ENCODE results near the gene ZSWIM3. TPM values are rescaled to one million over a fixed set of nuclear protein-coding genes. Genes with fewer than 3 reads are reported as not detected.

ZSWIM3 gene
- total RNA-seq, 1 experiment from 2014 or later = 1.6 TPM

GRCh38 chr20:45925821-45926506, 68.5 kb downstream of the ZSWIM3 start:
- DNase-seq (ENCODE audit: extremely low read depth, low read depth) = no peak

GRCh38 chr20:45926731-45927070, 69.3 kb downstream of the ZSWIM3 start:
- DNase-seq (ENCODE audit: extremely low read depth, low read depth) = no peak

DNA sequence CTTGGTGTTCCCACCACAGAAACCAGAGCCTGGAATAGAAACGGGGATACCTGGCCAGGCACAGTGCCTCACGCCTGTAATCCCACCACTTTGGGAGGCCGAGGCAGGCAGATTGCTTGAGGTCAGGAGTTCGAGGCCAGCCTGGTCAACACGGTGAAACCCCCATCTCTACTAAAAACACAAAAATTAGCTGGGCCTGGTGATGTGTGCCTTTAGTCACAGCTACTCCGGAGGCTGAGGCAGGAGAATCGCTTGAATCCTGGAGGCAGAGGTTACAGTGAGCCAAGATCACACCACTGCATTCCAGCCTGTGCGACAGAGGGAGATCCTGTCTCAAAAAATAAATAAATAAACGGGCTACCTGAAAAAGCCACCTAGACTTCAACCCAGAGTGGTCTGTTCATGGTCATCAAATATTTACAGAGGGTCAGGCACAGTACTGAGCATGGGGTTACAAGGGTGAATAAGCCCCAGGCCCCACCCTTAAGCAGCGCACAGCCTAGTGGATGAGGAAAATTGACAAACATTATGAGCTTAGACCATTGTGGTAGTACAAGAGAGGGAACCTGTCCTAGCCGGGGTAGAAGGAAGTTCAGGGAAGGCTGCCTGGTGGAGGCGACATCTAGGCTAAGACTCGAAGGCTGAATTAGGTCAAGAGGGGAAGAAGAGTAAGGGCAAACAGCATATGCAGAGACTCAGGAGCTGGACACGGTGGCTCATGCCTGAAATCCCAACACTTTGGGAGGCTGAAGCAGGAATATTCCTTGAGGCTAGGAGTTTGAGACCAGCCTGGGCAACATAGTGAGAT, 69.9 kb downstream of the ZSWIM3 start:
- no peak for DNase-seq (ENCODE audit: extremely low read depth, low read depth)

Other genes starting within 250 kb of the ZSWIM3 start
- not detected in 2 replicates for gene WFDC10A, start 227.9 kb upstream of the ZSWIM3 start, total RNA-seq (2014; rRNA removed; shearing (Covaris generic))
- gene WFDC9, start 226.3 kb upstream of the ZSWIM3 start, total RNA-seq (2014; rRNA removed; shearing (Covaris generic)) = not detected in 2 replicates
- gene WFDC11, start 187.4 kb upstream of the ZSWIM3 start, total RNA-seq (2014; rRNA removed; shearing (Covaris generic)) = not detected in 2 replicates
- gene WFDC13, start 155.6 kb upstream of the ZSWIM3 start, total RNA-seq (2014; rRNA removed; shearing (Covaris generic)) = not detected in 2 replicates
- gene WFDC10B, start 152.6 kb upstream of the ZSWIM3 start, total RNA-seq (2014; rRNA removed; shearing (Covaris generic)) = not detected in 2 replicates
- not detected in 2 replicates for gene SPINT4, start 135.3 kb upstream of the ZSWIM3 start, total RNA-seq (2014; rRNA removed; shearing (Covaris generic))
- 0.40 and 0.58 TPM in 2 replicates for gene WFDC3, start 65.7 kb upstream of the ZSWIM3 start, total RNA-seq (2014; rRNA removed; shearing (Covaris generic))
- 29.3 and 35.0 TPM in 2 replicates for gene DNTTIP1, start 65.7 kb upstream of the ZSWIM3 start, total RNA-seq (2014; rRNA removed; shearing (Covaris generic))
- 179 and 182 TPM in 2 replicates for gene UBE2C, start 45.0 kb upstream of the ZSWIM3 start, total RNA-seq (2014; rRNA removed; shearing (Covaris generic))
- 0.15 TPM in 1 of 2 replicates, not detected in the other for gene TNNC2, start 30.3 kb upstream of the ZSWIM3 start, total RNA-seq (2014; rRNA removed; shearing (Covaris generic))
- 13.1 and 13.3 TPM in 2 replicates for gene SNX21, start 23.8 kb upstream of the ZSWIM3 start, total RNA-seq (2014; rRNA removed; shearing (Covaris generic))
- 21.1 and 21.6 TPM in 2 replicates for gene ACOT8, start 222 bp upstream of the ZSWIM3 start, total RNA-seq (2014; rRNA removed; shearing (Covaris generic))
- 11.2 and 11.4 TPM in 2 replicates for gene ZSWIM1, start 23.6 kb downstream of the ZSWIM3 start, total RNA-seq (2014; rRNA removed; shearing (Covaris generic))
- gene SPATA25, start 30.0 kb downstream of the ZSWIM3 start, total RNA-seq (2014; rRNA removed; shearing (Covaris generic)) = 0.75 TPM in 1 of 2 replicates, not detected in the other
- 1.4 and 1.5 TPM in 2 replicates for gene NEURL2, start 33.6 kb downstream of the ZSWIM3 start, total RNA-seq (2014; rRNA removed; shearing (Covaris generic))
- 80.3 and 81.6 TPM in 2 replicates for gene CTSA, start 33.7 kb downstream of the ZSWIM3 start, total RNA-seq (2014; rRNA removed; shearing (Covaris generic))
- 116 and 122 TPM in 2 replicates for gene PLTP, start 54.5 kb downstream of the ZSWIM3 start, total RNA-seq (2014; rRNA removed; shearing (Covaris generic))
- gene PCIF1, start 77.1 kb downstream of the ZSWIM3 start, total RNA-seq (2014; rRNA removed; shearing (Covaris generic)) = 10.7 and 13.2 TPM in 2 replicates
- 13.8 and 16.3 TPM in 2 replicates for gene ZNF335, start 114.6 kb downstream of the ZSWIM3 start, total RNA-seq (2014; rRNA removed; shearing (Covaris generic))
- not detected in 2 replicates for gene MMP9, start 151.3 kb downstream of the ZSWIM3 start, total RNA-seq (2014; rRNA removed; shearing (Covaris generic))
- gene SLC12A5, start 171.6 kb downstream of the ZSWIM3 start, total RNA-seq (2014; rRNA removed; shearing (Covaris generic)) = not detected in 2 replicates
- gene NCOA5, start 232.3 kb downstream of the ZSWIM3 start, total RNA-seq (2014; rRNA removed; shearing (Covaris generic)) = 15.8 and 19.1 TPM in 2 replicates

All from NCI-H460 (cell line).